Central memory CD4-positive, alpha-beta T cell (primary cell): Measurements from ENCODE around the gene NCOR2.

Experiments
- DNase-seq: peaks from one replicate; pipeline ENCODE4 v3.0.0; 2022

Gene NCOR2

GRCh38 chr12:124573839-124574786 is 6.7 kb upstream of the NCOR2 start:
- no peak for DNase-seq

GRCh38 chr12:124571556-124571955 is 4.1 kb upstream of the NCOR2 start:
- DNase-seq: no peak

GRCh38 chr12:124570810-124571209 is 3.4 kb upstream of the NCOR2 start:
- DNase-seq: no peak

- DNase-seq: no peak
These were observed 2.1 kb upstream of the NCOR2 start for GRCh38 chr12:124569375-124570148.

- DNase-seq: no peak
These were observed 1.3 kb upstream of the NCOR2 start for GRCh38 chr12:124568431-124569374.

- DNase-seq: peak; percentile 83
These were observed 411 bp upstream of the NCOR2 start for GRCh38 chr12:124567673-124568373.

- peak; percentile 66 for DNase-seq
These were observed 1.0 kb downstream of the NCOR2 start for GRCh38 chr12:124566161-124566996.

- no peak for DNase-seq
These were observed 1.7 kb downstream of the NCOR2 start for GRCh38 chr12:124565656-124566160.

GRCh38 chr12:124564971-124565491 is 2.4 kb downstream of the NCOR2 start:
- DNase-seq: no peak

GRCh38 chr12:124564232-124564958 is 3.0 kb downstream of the NCOR2 start:
- DNase-seq: no peak

- no peak for DNase-seq
These were observed 3.6 kb downstream of the NCOR2 start for GRCh38 chr12:124563809-124564208.

GRCh38 chr12:124563401-124563800 is 4.0 kb downstream of the NCOR2 start:
- DNase-seq: no peak

- no peak for DNase-seq
These were observed 4.6 kb downstream of the NCOR2 start for GRCh38 chr12:124562796-124563181.

- DNase-seq: no peak
These were observed 5.2 kb downstream of the NCOR2 start for GRCh38 chr12:124562018-124562795.

GRCh38 chr12:124561231-124561630 is 6.2 kb downstream of the NCOR2 start:
- no peak for DNase-seq

GRCh38 chr12:124560146-124560890 is 7.1 kb downstream of the NCOR2 start:
- DNase-seq: no peak

- DNase-seq: no peak
These were observed 8.0 kb downstream of the NCOR2 start for GRCh38 chr12:124559182-124560017.
